Measurements from ENCODE around the gene FAIM2. TPM values are rescaled to one million over a fixed set of nuclear protein-coding genes. Genes with fewer than 3 reads are reported as not detected.

FAIM2 gene
- total RNA-seq, 2 donors from 2014 or later, result 4.6 to 9.8 TPM

DNA sequence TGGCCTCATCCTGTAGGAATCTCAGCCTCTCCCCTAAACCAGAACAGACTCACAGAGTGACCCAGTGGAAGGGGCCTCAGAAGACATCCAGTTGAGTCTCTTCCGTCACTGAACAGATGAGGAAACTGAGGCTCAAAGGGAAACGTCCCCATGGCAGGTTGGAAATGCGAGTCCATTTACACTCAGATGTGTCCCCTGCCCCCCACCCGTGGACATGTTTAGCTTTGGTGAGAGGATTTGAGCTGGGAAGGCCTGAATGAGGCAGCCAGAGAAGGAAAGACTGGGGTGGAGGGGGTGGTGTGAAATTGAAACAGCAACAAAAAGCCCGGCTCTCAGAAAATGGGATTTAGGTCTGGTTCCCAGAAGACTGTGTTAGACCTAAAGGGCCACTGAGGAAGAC lies 1.7 kb downstream of the FAIM2 start:
- H3K36me3 ChIP-seq, result no peaks in the 10 kb centered on the region
- H3K4me3 ChIP-seq, result no peak overlapping the region
- peak overlapping the region in 1 of 2 donors; percentile 16 for H3K27ac ChIP-seq
- H3K4me1 ChIP-seq, result peaks cover 0 to 16% of the 10 kb centered on the region in 2 donors
- DNase-seq (ENCODE audit: low spot score), result no peak
- TF ChIP-seq, protein P1, sequence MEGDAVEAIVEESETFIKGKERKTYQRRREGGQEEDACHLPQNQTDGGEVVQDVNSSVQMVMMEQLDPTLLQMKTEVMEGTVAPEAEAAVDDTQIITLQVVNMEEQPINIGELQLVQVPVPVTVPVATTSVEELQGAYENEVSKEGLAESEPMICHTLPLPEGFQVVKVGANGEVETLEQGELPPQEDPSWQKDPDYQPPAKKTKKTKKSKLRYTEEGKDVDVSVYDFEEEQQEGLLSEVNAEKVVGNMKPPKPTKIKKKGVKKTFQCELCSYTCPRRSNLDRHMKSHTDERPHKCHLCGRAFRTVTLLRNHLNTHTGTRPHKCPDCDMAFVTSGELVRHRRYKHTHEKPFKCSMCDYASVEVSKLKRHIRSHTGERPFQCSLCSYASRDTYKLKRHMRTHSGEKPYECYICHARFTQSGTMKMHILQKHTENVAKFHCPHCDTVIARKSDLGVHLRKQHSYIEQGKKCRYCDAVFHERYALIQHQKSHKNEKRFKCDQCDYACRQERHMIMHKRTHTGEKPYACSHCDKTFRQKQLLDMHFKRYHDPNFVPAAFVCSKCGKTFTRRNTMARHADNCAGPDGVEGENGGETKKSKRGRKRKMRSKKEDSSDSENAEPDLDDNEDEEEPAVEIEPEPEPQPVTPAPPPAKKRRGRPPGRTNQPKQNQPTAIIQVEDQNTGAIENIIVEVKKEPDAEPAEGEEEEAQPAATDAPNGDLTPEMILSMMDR (IDR thresholded peaks at IDR 0.05), result no peak
- no peaks in the 10 kb centered on the region for H3K9me3 ChIP-seq
- H3K27me3 ChIP-seq, result no peaks in the 10 kb centered on the region

DNA sequence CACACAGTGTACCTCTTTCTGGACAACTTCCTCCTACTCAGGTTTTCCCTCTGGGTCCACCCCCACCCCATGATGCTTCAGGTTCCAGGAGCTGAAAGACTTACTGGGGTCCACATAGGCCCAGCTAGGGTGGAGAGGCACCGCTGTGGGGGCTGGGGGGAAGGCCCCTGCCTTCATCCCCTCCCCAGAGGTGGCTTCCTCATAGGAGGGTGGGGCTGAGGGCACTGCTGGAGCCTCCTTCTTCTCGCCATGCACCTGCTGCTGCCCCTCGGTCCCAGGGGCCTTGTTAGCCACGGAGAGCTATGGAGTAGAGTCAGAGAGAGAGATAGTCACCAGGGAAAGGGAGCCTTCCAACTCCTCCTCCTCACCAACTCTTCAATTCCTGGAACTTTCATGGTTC lies 2.7 kb downstream of the FAIM2 start:
- Histone ChIP-seq H3K27ac (no peak overlapping the region), H3K4me1 (peaks cover 0 to 16% of the 10 kb centered on the region in 2 donors), H3K9me3 (no peaks in the 10 kb centered on the region), H3K27me3 (no peaks in the 10 kb centered on the region), H3K4me3 (no peak overlapping the region), H3K36me3 (no peaks in the 10 kb centered on the region)
- TF ChIP-seq, protein P1 (IDR thresholded peaks at IDR 0.05), result no peak
- no peak for DNase-seq (ENCODE audit: low spot score)

DNA sequence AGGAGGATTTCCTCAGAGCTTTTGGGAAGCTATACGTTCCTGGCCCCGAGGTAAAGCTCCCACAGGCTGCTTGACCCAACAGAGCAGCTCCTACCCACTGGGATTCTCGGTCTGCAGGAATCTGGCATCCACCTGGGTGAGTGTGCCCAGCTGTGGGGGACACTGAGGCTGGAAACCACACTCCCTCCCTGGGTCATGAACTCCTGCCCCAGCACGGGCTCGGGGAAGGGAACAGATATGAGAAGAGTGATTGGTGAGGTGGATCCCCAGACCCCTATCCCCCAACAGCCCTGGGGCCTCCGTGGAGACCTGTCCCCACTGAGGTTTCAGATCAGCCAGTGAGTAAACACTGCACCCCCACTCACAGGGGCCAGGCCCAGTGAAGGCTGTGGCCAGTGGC lies 3.3 kb downstream of the FAIM2 start:
- Histone ChIP-seq H3K36me3 (no peaks in the 10 kb centered on the region), H3K4me1 (peaks cover 0 to 16% of the 10 kb centered on the region in 2 donors), H3K9me3 (no peaks in the 10 kb centered on the region), H3K27ac (no peak overlapping the region), H3K27me3 (no peaks in the 10 kb centered on the region), H3K4me3 (no peak overlapping the region)
- TF ChIP-seq, protein P1 (IDR thresholded peaks at IDR 0.05), result no peak
- no peak for DNase-seq (ENCODE audit: low spot score)

DNA sequence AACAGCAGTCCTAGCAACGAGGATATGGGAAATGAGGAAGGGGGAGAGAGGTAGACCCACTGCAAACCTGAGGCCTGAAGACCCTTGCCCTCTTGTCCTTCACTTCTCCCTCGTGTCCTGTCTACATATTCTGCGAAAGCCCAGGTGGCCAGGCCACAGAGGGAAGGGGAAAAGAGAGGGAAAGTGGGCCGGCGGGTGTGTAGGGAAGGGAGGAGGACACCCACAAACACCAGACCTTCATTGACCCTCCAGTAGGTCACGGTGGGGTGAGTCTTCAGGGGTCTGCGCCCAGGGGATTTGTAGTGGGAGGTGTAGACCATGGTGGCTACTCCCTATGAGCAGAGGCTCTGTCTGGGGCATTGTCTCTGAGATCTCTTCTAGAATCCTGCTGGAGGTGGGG lies 3.8 kb downstream of the FAIM2 start:
- no peaks in the 10 kb centered on the region for H3K9me3 ChIP-seq
- H3K27ac ChIP-seq, result no peak overlapping the region
- no peak overlapping the region for H3K4me3 ChIP-seq
- DNase-seq (ENCODE audit: low spot score), result no peak
- H3K27me3 ChIP-seq, result no peaks in the 10 kb centered on the region
- TF ChIP-seq, protein P1 (IDR thresholded peaks at IDR 0.05), result no peak
- H3K36me3 ChIP-seq, result no peaks in the 10 kb centered on the region
- peaks cover 0 to 16% of the 10 kb centered on the region in 2 donors for H3K4me1 ChIP-seq

DNA sequence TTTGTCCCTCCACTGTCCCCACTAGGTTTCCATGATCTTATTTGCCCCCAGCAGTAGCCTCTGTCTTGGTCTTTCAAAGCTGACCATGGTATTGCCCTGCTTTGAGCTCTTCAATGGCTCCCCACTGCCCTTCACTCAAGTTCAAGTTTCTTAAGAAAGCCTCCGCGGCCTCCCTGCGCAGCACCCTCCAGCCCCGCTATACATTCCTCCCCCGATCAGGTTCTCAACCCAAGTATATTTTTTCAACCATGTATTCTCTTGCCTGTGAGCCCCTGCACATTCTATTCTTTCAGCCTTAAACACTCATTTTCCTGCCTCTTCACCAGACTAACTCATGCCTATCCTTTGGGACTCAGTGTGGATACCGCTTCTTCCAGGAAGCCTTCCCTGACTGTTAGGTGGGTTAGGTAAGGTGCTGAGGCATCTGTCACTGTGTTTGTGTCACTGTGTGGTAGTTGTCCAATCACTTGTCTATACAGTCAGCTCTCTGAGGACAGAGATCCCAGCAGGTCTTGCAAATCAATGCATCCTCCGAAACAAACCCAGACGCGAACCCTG lies 4.3 kb downstream of the FAIM2 start:
- H3K4me1 ChIP-seq, result peaks cover 0 to 13% of the 10 kb centered on the region in 2 donors
- TF ChIP-seq, protein P1 (IDR thresholded peaks at IDR 0.05), result no peak
- no peak overlapping the region for H3K4me3 ChIP-seq
- H3K27me3 ChIP-seq, result no peaks in the 10 kb centered on the region
- no peaks in the 10 kb centered on the region for H3K36me3 ChIP-seq
- DNase-seq (ENCODE audit: low spot score), result no peak
- no peak overlapping the region for H3K27ac ChIP-seq
- no peaks in the 10 kb centered on the region for H3K9me3 ChIP-seq

DNA sequence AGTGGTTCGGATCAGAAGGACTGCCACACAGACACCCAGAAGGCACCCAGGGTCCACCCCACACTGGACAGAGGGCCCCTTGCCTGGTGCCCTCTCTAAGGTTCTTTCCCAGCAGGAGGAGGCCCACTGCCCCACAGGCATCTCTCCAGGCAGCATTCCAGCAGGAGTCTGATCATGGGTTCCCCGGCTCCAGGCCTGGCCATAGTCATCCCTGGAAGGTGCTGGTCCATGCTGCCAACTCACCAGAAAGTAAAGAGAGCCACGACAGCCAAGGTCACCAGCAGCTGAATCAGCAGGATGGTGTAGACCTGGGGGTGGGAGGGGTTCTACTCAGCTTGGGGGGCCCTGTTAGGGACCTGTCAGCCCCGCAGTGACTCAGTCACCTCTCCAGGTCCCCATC lies 6.4 kb downstream of the FAIM2 start:
- TF ChIP-seq, protein P1 (IDR thresholded peaks at IDR 0.05), result no peak
- DNase-seq (ENCODE audit: low spot score), result no peak

More for the DNA sequence above, 6.4 kb downstream of the FAIM2 start:
- Histone ChIP-seq H3K9me3 (no peaks in the 10 kb centered on the region), H3K36me3 (no peaks in the 10 kb centered on the region), H3K4me3 (no peak overlapping the region), H3K27me3 (no peaks in the 10 kb centered on the region), H3K27ac (no peak overlapping the region), H3K4me1 (no peaks in the 10 kb centered on the region)

All from right atrium auricular region (tissue), 2 donors.